Measurements from ENCODE around the gene OR6M1. TPM values are rescaled to one million over a fixed set of nuclear protein-coding genes. Genes with fewer than 3 reads are reported as not detected.

OR6M1 gene
- polyA plus RNA-seq, 4 donors, result not detected

DNA sequence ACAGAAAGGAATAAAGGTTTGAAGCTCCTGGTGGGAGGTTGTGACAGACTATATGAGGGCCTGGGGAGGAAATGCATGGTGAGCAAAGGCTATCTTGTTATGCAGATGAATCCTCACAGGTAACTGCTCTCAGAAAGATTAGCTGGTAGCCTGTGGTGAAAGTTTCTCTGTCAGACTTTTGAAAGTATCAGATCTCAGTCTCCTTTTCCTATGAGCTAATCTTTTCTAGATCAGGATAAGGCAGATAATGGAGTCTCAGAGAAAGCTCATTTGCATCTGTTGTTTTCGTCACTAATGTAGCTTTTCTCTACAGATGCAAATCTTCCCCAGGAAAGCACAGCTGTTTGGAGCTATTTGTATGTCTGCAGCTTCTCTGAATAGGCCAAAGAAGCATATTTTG is 30.9 kb downstream of the OR6M1 start:
- no peaks in the 10 kb centered on the region for H3K4me1 ChIP-seq (ENCODE audit: control insufficient read depth in 3 of 3, insufficient read depth in 2 of 3, low read depth in 1 of 3, low read length in 2 of 3)
- WGBS, 3 donors, result 58 to 78% (median 78%) methylated on average over 1 of the region's 1 CpG
- H3K9me3 ChIP-seq (ENCODE audit: control insufficient read depth in 2 of 2, insufficient read depth in 1 of 2, low read depth in 1 of 2, low read length in 1 of 2), result no peaks in the 10 kb centered on the region
- H3K36me3 ChIP-seq (ENCODE audit: control insufficient read depth in 3 of 3, insufficient read depth in 2 of 3, low read depth in 1 of 3, low read length in 3 of 3), result no peaks in the 10 kb centered on the region
- FAIRE-seq (no peak), DNase-seq (no peak)
- H3K27me3 ChIP-seq (ENCODE audit: control insufficient read depth in 3 of 3, insufficient read depth in 3 of 3, low read length in 3 of 3), result no peaks in the 10 kb centered on the region
- no peak overlapping the region for H3K4me3 ChIP-seq (ENCODE audit: low read depth in 1 of 3, low read length in 3 of 3)
- no peak overlapping the region for H3K27ac ChIP-seq (ENCODE audit: low read depth in 1 of 3, low read length in 2 of 3)

DNA sequence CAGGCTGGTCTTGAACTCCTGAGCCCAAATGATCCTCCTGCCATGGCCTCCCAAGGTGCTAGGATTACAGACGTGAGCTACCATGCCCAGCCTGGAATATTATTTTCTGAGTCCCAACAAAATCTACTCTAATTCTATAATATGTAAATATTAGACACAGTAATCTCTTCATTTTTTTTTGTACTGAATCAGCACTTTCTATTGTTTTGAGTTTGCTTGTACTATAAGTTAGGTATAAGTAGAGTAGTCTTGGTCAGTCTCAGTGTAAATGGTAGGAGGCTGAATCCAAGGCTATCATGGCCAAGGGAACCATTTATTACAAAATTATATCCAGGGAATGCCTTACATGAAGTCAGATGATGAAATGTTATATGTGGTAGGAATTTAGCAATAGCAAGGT is 32.2 kb downstream of the OR6M1 start:
- WGBS, 3 donors, result 71 to 94% (median 83%) methylated on average over 1 of the region's 1 CpG
- Histone ChIP-seq H3K27me3 (ENCODE audit: control insufficient read depth in 3 of 3, insufficient read depth in 3 of 3, low read length in 3 of 3) (no peaks in the 10 kb centered on the region), H3K36me3 (ENCODE audit: control insufficient read depth in 3 of 3, insufficient read depth in 2 of 3, low read depth in 1 of 3, low read length in 3 of 3) (no peaks in the 10 kb centered on the region), H3K4me3 (ENCODE audit: low read depth in 1 of 3, low read length in 3 of 3) (no peak overlapping the region), H3K9me3 (ENCODE audit: control insufficient read depth in 2 of 2, insufficient read depth in 1 of 2, low read depth in 1 of 2, low read length in 1 of 2) (no peaks in the 10 kb centered on the region), H3K4me1 (ENCODE audit: control insufficient read depth in 3 of 3, insufficient read depth in 2 of 3, low read depth in 1 of 3, low read length in 2 of 3) (no peaks in the 10 kb centered on the region), H3K27ac (ENCODE audit: low read depth in 1 of 3, low read length in 2 of 3) (no peak overlapping the region)
- no peak for FAIRE-seq
- no peak for DNase-seq

GRCh38 chr11:123773026-123773425 is 33.1 kb downstream of the OR6M1 start:
- no peak overlapping the region for H3K27ac ChIP-seq (ENCODE audit: low read depth in 1 of 3, low read length in 2 of 3)
- WGBS, 3 donors, result 62 to 73% (median 63%) methylated on average over 2 of the region's 2 CpGs
- no peaks in the 10 kb centered on the region for H3K27me3 ChIP-seq (ENCODE audit: control insufficient read depth in 3 of 3, insufficient read depth in 3 of 3, low read length in 3 of 3)
- no peaks in the 10 kb centered on the region for H3K9me3 ChIP-seq (ENCODE audit: control insufficient read depth in 2 of 2, insufficient read depth in 1 of 2, low read depth in 1 of 2, low read length in 1 of 2)
- DNase-seq (no peak), FAIRE-seq (no peak)
- no peak overlapping the region for H3K4me3 ChIP-seq (ENCODE audit: low read depth in 1 of 3, low read length in 3 of 3)
- no peaks in the 10 kb centered on the region for H3K4me1 ChIP-seq (ENCODE audit: control insufficient read depth in 3 of 3, insufficient read depth in 2 of 3, low read depth in 1 of 3, low read length in 2 of 3)
- H3K36me3 ChIP-seq (ENCODE audit: control insufficient read depth in 3 of 3, insufficient read depth in 2 of 3, low read depth in 1 of 3, low read length in 3 of 3), result no peaks in the 10 kb centered on the region

DNA sequence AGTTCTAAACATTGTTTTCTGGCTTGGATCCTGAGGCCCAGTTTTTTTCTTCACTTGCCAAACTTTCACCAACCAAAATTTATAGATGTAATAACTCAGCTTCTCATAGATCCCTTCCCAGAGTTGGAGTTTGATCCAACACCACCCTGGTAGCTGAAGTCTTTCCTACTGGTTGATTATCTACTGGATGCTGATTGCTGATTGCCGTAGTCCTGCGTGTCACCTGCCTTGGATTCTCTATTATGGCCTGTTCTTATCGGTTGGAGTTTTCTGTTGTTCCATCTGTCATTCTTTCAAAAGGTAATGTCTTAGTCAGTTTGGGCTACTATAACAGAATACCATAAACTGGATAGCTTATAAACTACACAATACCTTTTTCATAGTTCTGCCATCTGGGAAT is 34.5 kb downstream of the OR6M1 start:
- Histone ChIP-seq H3K27me3 (ENCODE audit: control insufficient read depth in 3 of 3, insufficient read depth in 3 of 3, low read length in 3 of 3) (no peaks in the 10 kb centered on the region), H3K9me3 (ENCODE audit: control insufficient read depth in 2 of 2, insufficient read depth in 1 of 2, low read depth in 1 of 2, low read length in 1 of 2) (no peaks in the 10 kb centered on the region), H3K36me3 (ENCODE audit: control insufficient read depth in 3 of 3, insufficient read depth in 2 of 3, low read depth in 1 of 3, low read length in 3 of 3) (no peaks in the 10 kb centered on the region), H3K4me3 (ENCODE audit: low read depth in 1 of 3, low read length in 3 of 3) (no peak overlapping the region), H3K27ac (ENCODE audit: low read depth in 1 of 3, low read length in 2 of 3) (no peak overlapping the region), H3K4me1 (ENCODE audit: control insufficient read depth in 3 of 3, insufficient read depth in 2 of 3, low read depth in 1 of 3, low read length in 2 of 3) (no peaks in the 10 kb centered on the region)
- no peak for FAIRE-seq
- WGBS, 3 donors, result 78 to 97% (median 80%) methylated on average over 3 of the region's 3 CpGs
- DNase-seq, result no peak

DNA sequence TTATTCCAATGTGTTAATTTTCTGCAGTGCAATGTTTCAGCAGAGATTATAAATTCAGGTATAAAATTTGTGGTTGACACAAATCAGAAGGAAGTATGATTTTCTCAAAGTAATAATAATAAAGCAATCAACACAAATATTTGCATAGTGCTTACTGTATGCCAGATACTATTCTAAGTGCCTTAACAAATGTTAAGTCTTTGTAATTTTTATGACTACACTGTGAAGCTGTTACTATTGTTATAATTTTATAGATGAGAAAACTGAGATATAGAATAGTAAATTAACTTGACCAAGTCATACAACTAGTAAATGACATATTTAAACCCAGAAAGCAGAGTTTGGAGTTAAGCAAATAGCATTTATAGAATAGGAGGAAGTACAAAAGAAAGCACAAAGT is 35.4 kb downstream of the OR6M1 start:
- Histone ChIP-seq H3K4me3 (ENCODE audit: low read depth in 1 of 3, low read length in 3 of 3) (no peak overlapping the region), H3K9me3 (ENCODE audit: control insufficient read depth in 2 of 2, insufficient read depth in 1 of 2, low read depth in 1 of 2, low read length in 1 of 2) (no peaks in the 10 kb centered on the region), H3K27ac (ENCODE audit: low read depth in 1 of 3, low read length in 2 of 3) (no peak overlapping the region), H3K4me1 (ENCODE audit: control insufficient read depth in 3 of 3, insufficient read depth in 2 of 3, low read depth in 1 of 3, low read length in 2 of 3) (no peaks in the 10 kb centered on the region), H3K36me3 (ENCODE audit: control insufficient read depth in 3 of 3, insufficient read depth in 2 of 3, low read depth in 1 of 3, low read length in 3 of 3) (no peaks in the 10 kb centered on the region), H3K27me3 (ENCODE audit: control insufficient read depth in 3 of 3, insufficient read depth in 3 of 3, low read length in 3 of 3) (no peaks in the 10 kb centered on the region)
- FAIRE-seq, result no peak
- no peak for DNase-seq

DNA sequence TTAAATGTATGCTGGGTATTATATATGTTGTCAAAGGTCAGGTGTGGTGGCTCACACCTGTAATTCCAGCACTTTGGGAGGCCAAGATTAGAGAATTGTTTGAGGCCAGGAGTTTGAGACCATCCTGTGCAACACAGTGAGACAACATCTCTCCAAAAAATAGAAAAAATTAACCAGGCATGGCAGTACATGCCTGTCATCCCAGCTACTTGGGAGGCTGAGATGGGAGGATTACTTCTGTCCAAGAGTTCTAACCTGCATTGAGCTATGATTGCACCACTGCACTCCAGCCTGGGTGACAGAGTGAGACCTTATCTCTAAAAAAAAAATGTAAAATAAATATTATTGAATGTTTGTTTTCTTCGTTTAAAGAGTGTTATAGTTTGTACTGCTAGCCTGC is 40.5 kb downstream of the OR6M1 start:
- WGBS, 3 donors, result 0 to 39% (median 14%) methylated on average over 1 of the region's 1 CpG
- no peaks in the 10 kb centered on the region for H3K27me3 ChIP-seq (ENCODE audit: control insufficient read depth in 3 of 3, insufficient read depth in 3 of 3, low read length in 3 of 3)
- H3K4me3 ChIP-seq (ENCODE audit: low read depth in 1 of 3, low read length in 3 of 3), result no peak overlapping the region
- no peaks in the 10 kb centered on the region for H3K4me1 ChIP-seq (ENCODE audit: control insufficient read depth in 3 of 3, insufficient read depth in 2 of 3, low read depth in 1 of 3, low read length in 2 of 3)
- no peak overlapping the region for H3K27ac ChIP-seq (ENCODE audit: low read depth in 1 of 3, low read length in 2 of 3)
- no peak for FAIRE-seq
- peaks cover 0 to 10% of the 10 kb centered on the region in 2 donors for H3K9me3 ChIP-seq (ENCODE audit: control insufficient read depth in 2 of 2, insufficient read depth in 1 of 2, low read depth in 1 of 2, low read length in 1 of 2)
- DNase-seq, result no peak
- no peaks in the 10 kb centered on the region for H3K36me3 ChIP-seq (ENCODE audit: control insufficient read depth in 3 of 3, insufficient read depth in 2 of 3, low read depth in 1 of 3, low read length in 3 of 3)

- H3K36me3 ChIP-seq (ENCODE audit: control insufficient read depth in 3 of 3, insufficient read depth in 2 of 3, low read depth in 1 of 3, low read length in 3 of 3), result no peaks in the 10 kb centered on the region
- no peak for FAIRE-seq
- DNase-seq, result no peak
- H3K4me1 ChIP-seq (ENCODE audit: control insufficient read depth in 3 of 3, insufficient read depth in 2 of 3, low read depth in 1 of 3, low read length in 2 of 3), result no peaks in the 10 kb centered on the region
- no peak overlapping the region for H3K4me3 ChIP-seq (ENCODE audit: low read depth in 1 of 3, low read length in 3 of 3)
- no peak overlapping the region for H3K27ac ChIP-seq (ENCODE audit: low read depth in 1 of 3, low read length in 2 of 3)
- no peaks in the 10 kb centered on the region for H3K27me3 ChIP-seq (ENCODE audit: control insufficient read depth in 3 of 3, insufficient read depth in 3 of 3, low read length in 3 of 3)
- H3K9me3 ChIP-seq (ENCODE audit: control insufficient read depth in 2 of 2, insufficient read depth in 1 of 2, low read depth in 1 of 2, low read length in 1 of 2), result peaks cover 0 to 10% of the 10 kb centered on the region in 2 donors
Measured at GRCh38 chr11:123762422-123762821, 43.7 kb downstream of the OR6M1 start.

- Histone ChIP-seq H3K4me1 (ENCODE audit: control insufficient read depth in 3 of 3, insufficient read depth in 2 of 3, low read depth in 1 of 3, low read length in 2 of 3) (no peaks in the 10 kb centered on the region), H3K27me3 (ENCODE audit: control insufficient read depth in 3 of 3, insufficient read depth in 3 of 3, low read length in 3 of 3) (no peaks in the 10 kb centered on the region), H3K36me3 (ENCODE audit: control insufficient read depth in 3 of 3, insufficient read depth in 2 of 3, low read depth in 1 of 3, low read length in 3 of 3) (no peaks in the 10 kb centered on the region), H3K4me3 (ENCODE audit: low read depth in 1 of 3, low read length in 3 of 3) (no peak overlapping the region), H3K27ac (ENCODE audit: low read depth in 1 of 3, low read length in 2 of 3) (no peak overlapping the region), H3K9me3 (ENCODE audit: control insufficient read depth in 2 of 2, insufficient read depth in 1 of 2, low read depth in 1 of 2, low read length in 1 of 2) (peaks cover 0 to 10% of the 10 kb centered on the region in 2 donors)
- FAIRE-seq (no peak), DNase-seq (no peak)
- 71 to 80% (median 71%) methylated on average over 1 of the region's 1 CpG for WGBS, 3 donors
Measured at GRCh38 chr11:123760894-123761293, 45.3 kb downstream of the OR6M1 start.

DNA sequence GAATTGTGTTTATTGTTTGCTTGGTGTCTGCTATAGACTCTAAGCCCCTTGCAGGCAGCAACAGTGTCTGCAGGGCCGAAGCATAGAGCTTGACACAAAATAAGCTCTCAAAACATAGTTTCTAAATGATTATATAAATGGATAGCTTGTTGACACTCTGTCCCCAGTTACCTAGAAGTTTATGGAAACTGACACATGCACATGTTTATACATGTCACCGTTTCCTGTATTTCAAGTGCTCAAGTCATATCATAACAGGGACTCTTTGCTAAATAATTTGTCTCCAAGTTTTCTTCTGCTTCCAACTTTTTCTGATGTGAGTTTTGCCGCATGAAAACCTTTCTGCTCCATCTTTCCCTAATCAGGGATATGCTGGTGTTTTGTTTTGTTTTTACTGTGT is 48.2 kb downstream of the OR6M1 start:
- Histone ChIP-seq H3K27me3 (ENCODE audit: control insufficient read depth in 3 of 3, insufficient read depth in 3 of 3, low read length in 3 of 3) (no peaks in the 10 kb centered on the region), H3K27ac (ENCODE audit: low read depth in 1 of 3, low read length in 2 of 3) (no peak overlapping the region), H3K36me3 (ENCODE audit: control insufficient read depth in 3 of 3, insufficient read depth in 2 of 3, low read depth in 1 of 3, low read length in 3 of 3) (no peaks in the 10 kb centered on the region), H3K4me3 (ENCODE audit: low read depth in 1 of 3, low read length in 3 of 3) (no peak overlapping the region), H3K9me3 (ENCODE audit: control insufficient read depth in 2 of 2, insufficient read depth in 1 of 2, low read depth in 1 of 2, low read length in 1 of 2) (peaks cover 0 to 10% of the 10 kb centered on the region in 2 donors), H3K4me1 (ENCODE audit: control insufficient read depth in 3 of 3, insufficient read depth in 2 of 3, low read depth in 1 of 3, low read length in 2 of 3) (no peaks in the 10 kb centered on the region)
- 77 to 85% (median 80%) methylated on average over 3 of the region's 3 CpGs for whole genome bisulfite sequencing, 3 donors
- DNase-seq (no peak), FAIRE-seq (no peak)
